Measurements from ENCODE around the gene FZD4.
"Not testable (repeated sequence)": the region's sequence is repeated elsewhere in the genome, so short reads cannot be mapped to it uniquely, and the experiment has no call there.

Gene FZD4

DNA sequence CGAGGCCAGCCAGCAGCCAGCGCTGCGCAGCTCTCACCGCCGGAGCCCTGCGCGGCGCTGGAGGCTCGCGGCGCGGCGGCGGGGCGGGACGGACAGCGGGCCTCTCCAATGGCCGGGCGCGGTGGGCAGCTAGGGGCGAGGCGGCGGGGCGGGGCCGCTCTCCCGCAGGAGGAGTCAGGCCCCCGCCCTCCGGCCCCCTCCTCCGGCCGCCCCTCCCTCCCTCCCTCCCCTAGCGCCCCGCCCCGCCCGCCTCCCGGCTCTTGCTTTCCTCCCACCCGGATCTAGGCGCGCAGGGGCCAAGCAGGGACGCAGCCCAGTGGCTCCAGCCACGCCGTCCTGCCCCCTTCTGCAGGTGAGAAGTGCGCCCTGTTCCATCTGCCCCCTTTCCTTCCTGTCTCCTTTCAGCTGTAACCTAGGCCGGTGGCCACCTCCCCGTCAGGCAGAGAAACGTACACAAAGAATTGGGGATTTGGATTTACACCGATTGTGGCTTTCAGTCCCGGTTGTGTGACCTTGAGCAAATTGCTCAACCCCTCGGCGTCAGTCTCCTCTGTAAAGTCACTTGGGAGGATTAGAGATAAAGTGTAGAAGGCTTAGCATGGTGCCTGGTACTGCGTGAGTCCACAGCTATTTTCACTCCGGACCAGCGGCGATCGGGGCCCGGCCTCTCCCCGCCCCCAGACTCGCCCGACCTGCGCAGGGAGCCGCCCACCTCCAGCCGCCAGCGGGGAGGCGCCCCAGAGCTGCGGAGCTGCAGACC, at the start of gene FZD4:
FZD4 (minus strand) TSS at position 35 of the 760 bp plus-strand sequence. CDS start 310 bp downstream, outside the sequence.
- peak; percentile 59 to 73 for DNase-seq

DNA sequence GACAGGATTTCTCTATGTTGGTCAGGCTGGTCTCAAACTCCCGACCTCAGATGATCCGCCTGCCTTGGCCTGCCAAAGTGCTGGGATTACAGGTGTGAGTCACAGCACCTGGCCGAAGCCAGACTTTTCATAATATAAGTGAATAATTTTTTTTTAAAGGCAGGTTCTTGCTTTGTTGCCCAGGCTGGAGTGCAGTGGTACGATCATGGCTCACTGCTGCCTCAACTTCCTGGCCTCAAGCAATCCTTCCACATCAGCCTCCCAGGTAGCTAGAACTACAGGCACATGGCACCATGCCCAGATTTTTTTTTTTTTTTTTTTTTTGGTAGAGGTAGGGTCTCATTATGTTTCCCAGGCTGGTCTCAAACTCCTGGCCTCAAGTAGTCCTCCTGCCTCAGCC, 49.1 kb upstream of the FZD4 start:
- not testable (repeated sequence) for DNase-seq

DNA sequence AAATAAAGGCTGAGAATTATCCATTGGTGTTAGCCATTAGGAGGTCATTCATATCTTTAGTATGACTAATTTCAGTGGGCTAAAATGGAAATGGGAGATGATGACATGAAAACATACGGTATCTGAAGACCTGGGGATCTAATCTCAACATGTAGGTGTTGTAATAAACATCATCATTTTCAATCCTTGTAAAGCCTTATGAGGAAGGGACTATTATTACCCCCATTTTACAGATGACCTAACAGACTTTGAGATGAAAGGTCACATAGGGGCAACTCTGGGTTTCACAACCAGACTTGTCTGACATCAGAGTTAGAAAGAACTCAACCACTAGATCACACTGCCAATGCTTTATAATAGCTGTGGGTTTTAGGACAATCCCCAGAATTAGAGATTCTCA, 47.7 kb upstream of the FZD4 start:
- no peak for DNase-seq

GRCh38 chr11:86999859-87000753, 44.9 kb upstream of the FZD4 start:
- DNase-seq = no peak

DNA sequence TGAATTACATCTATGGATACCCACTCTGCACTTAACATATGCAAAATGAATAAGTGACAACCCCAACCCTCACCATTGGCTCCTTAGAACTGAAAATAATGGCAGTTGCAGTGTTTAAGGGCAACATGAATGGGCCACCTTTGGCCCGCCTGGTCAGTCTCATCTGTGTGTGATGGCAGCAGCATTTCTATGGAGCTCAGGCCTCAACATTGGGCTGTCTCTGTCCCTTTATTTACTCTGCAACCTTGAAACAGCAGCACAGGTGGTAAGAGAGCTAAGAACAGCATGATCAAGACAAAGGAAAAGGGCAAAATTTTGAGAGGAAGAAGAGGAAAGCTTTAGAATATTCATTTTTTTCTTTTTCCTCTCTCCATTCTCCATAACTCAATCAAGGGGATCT, 44.2 kb upstream of the FZD4 start:
- DNase-seq = no peak

- no peak for DNase-seq
Measured at GRCh38 chr11:86996953-86997570, 41.9 kb upstream of the FZD4 start.

DNA sequence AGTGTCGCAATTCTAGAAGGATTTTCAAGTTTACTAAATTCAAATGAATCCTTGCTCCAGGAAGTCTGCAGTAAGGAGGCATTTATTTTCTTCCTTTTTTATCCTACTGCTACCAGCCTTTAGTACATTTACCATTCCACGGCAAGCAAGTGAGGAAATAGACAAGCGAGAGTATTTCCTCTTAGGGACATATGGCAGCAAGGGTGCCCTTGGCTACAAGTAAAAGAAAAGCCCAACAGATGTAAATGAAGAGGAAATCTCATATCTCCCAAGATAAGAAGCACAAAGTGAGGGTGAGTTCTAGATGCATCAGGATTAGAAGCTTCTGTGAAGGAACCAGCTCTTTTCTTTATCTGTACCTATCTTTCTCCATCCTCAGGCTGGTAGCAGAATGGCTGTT, 37.8 kb upstream of the FZD4 start:
- DNase-seq = no peak

DNA sequence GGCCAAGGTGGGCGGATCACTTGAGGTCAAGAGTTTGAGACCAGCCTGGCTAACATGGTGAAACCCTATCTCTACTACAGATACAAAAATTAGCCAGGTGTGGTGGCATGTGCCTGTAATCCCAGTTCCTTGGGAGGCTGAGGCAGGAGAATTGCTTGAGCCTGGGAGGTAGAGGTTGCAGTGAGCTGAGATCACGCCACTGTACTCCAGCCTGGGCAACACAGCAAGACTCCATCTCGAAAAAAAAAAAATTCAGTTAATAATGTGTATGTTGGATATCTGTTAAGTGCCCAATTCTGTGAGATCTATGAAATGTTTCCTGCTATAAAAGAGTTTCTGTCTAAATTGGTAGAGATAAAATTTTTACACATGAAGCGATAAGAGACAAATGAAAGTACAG, 37.1 kb upstream of the FZD4 start:
- not testable (repeated sequence) for DNase-seq

DNA sequence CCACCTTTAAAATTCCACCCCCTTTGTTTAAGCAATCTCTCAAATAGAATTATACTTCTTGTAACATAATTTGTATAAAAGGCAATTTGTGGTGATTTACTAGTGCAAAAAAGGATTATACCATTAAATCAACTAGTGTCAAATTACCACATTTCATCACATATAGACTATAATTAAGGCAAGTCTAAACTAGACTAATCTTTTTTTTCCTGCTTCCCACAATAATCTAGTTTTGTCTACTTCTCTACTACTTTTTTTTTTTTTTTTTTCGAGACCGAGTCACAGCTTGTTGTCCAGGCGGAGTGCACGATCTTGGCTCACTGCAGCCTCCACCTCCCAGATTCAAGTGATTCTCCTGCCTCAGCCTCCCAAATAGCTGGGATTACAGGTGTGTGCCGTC, 36.1 kb upstream of the FZD4 start:
- no peak for DNase-seq

- DNase-seq = no peak
Measured at GRCh38 chr11:86990515-86990914, 35.3 kb upstream of the FZD4 start.

DNA sequence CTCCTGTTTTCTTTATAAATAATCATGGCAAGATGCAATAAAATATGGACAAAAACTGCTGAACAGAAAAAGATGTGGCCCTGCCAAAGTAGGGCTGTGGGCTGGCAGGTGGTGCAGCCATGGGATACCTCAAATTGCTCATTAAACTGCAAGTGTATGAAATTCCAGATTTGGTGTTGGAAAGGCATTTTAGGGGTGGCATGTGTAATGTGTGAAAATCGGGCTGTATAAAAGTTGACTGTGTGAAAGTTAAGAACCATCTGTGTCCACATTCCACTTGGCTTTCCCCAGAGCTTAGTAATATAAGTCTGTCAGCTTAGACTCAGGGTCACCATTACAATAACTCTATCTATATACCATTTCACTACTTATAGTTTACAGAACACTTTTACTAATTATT, 34.8 kb upstream of the FZD4 start:
- no peak for DNase-seq

DNA sequence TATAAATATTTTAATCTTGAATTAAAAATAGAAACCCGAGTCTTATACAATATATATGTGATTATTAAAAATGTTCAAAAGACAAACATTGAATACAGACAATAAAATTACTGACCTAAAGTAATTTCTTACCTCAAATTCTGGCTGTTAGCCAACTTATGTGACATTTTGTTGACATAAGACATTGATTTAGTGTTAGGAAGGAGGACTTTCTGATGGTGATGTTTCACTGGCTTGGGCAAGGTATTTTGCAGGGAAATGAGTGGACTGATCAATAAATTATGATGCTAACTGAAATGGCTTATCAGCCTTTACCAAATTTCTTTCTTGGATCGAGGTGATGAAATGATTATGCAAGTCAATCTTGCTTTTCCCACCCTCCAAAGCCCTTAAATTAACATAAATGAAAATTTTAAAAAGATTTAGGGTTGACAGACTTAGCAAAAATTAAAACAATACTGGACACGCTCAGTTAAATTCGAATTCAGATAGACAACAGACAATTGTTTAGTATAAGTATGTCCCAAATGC, 33.2 kb upstream of the FZD4 start:
- no peak for DNase-seq

- DNase-seq = no peak
Measured at GRCh38 chr11:86987679-86988078, 32.5 kb upstream of the FZD4 start.

- DNase-seq = no peak
Measured at GRCh38 chr11:86984701-86985100, 29.5 kb upstream of the FZD4 start.

- DNase-seq = no peak
Measured at GRCh38 chr11:86983021-86983488, 27.9 kb upstream of the FZD4 start.

- no peak for DNase-seq
Measured at GRCh38 chr11:86981777-86982540, 26.8 kb upstream of the FZD4 start.

DNA sequence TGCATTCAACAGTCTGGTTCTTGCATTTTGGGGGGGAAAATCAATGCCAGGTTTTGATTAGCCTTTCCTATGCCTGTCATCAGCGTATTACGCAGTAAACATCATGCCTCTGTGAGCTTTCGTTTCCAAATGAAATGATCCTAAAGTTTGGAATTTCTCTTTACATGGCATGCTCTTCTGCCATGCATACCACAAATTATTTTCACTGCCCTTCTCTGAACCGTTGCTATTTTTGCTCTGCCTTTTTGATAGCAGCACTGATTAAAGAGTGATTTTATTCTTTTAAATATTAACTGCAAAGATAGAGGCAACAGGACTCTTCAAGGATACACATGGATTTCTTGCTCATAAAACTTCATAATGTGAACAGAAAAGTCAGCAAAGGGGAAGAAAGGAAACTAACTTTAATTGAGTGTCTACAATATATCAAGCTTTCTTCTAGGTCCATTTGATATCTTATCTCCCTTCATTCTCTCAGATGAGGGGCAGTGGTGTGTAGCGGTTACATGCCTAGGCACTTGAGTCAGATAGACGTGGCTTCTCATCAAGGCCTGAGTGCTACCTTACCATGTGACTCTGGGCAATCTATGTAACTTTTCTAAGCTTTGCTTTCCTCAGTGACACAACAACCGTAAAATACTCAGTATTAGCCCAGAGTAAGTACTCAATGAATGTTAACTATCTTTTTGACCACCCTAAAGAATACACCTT, 25.0 kb upstream of the FZD4 start:
- no peak for DNase-seq

DNA sequence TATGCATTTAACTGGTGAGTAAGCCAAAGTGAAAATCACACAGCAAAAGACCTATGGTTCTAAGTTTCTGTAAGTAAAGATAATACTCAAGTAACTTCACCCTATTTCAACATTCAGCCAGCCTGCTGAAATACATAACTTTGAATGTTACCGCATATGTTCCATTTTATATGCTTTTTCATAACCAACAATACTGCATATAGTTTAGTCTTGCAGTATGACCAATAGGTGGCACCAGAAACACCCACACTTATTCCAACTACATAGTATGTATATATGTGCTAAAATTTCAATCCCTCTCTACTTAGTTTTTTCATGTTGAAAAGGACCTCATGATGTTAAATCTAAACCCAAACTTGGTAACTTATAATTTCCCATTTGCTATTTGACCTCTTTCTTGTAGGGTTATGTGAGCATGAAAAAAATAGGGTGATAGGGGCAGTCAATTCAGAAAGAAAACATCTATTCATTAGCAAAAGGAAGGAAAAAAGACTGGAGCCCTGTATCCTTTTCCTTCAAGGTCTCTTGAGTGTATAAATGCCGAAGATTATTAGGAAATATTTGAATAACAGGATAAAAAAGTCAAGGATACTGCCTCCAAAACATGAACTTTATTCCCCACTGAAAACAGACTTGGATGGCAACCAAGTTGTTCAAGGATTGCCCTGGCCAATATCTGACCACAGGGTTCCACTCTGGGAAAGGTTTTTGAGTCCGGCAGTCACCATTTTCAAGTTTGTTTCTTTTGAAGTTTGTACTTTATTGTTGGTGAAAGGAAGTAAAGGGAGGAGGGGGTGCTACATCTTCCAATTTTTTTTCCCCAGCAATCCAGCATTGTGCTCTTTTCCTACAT, 23.8 kb upstream of the FZD4 start:
- DNase-seq = peak; percentile 54 to 66

GRCh38 chr11:86978247-86978646, 23.1 kb upstream of the FZD4 start:
- no peak for DNase-seq

GRCh38 chr11:86977441-86978050, 22.4 kb upstream of the FZD4 start:
- no peak for DNase-seq

Data from Kasumi-1 (cell line).